Embryonic facial prominence (tissue), 1 donor: Measurements from ENCODE around the gene DPEP2.
"Not testable (repeated sequence)": the region's sequence is repeated elsewhere in the genome, so short reads cannot be mapped to it uniquely, and the experiment has no call there.

ENCODE experiments used
- DNase-seq: peaks from one replicate; pipeline ENCODE4 v3.0.0-alpha.2; 2016; ENCODE audit errors: extremely low spot score

The DPEP2 gene

GRCh38 chr16:67954421-67955196, 44.7 kb downstream of the DPEP2 start:
- DNase-seq: no peak

GRCh38 chr16:67953641-67954375, 45.5 kb downstream of the DPEP2 start:
- no peak for DNase-seq

- no peak for DNase-seq
Measured at GRCh38 chr16:67951485-67951884, 47.8 kb downstream of the DPEP2 start.

- no peak for DNase-seq
Measured at GRCh38 chr16:67950335-67950843, 48.9 kb downstream of the DPEP2 start.

- no peak for DNase-seq
Measured at GRCh38 chr16:67949645-67950044, 49.6 kb downstream of the DPEP2 start.

- DNase-seq: no peak
Measured at GRCh38 chr16:67948015-67948414, 51.3 kb downstream of the DPEP2 start.

GRCh38 chr16:67946966-67947558, 52.2 kb downstream of the DPEP2 start:
- DNase-seq: no peak

GRCh38 chr16:67946128-67946569, 53.1 kb downstream of the DPEP2 start:
- no peak for DNase-seq

- DNase-seq: no peak
Measured at GRCh38 chr16:67945392-67945933, 53.8 kb downstream of the DPEP2 start.

- no peak for DNase-seq
Measured at GRCh38 chr16:67944690-67945391, 54.4 kb downstream of the DPEP2 start.

- no peak for DNase-seq
Measured at GRCh38 chr16:67943619-67944504, 55.4 kb downstream of the DPEP2 start, which contains the start of gene LCAT. Gene LCAT (minus strand): TSS chr16:67944120. CDS start chr16:67944101, 19 bp downstream.

- DNase-seq: no peak
Measured at GRCh38 chr16:67943256-67943618, 56.0 kb downstream of the DPEP2 start.

- DNase-seq: no peak
Measured at GRCh38 chr16:67942510-67943255, 56.6 kb downstream of the DPEP2 start.

GRCh38 chr16:67942200-67942509, 57.1 kb downstream of the DPEP2 start:
- DNase-seq: no peak

GRCh38 chr16:67941469-67942199, 57.6 kb downstream of the DPEP2 start:
- DNase-seq: no peak

GRCh38 chr16:67940446-67941089, 58.7 kb downstream of the DPEP2 start:
- no peak for DNase-seq

GRCh38 chr16:67939507-67940445, 59.5 kb downstream of the DPEP2 start:
- no peak for DNase-seq

GRCh38 chr16:67937713-67938112, 61.6 kb downstream of the DPEP2 start:
- DNase-seq: not testable (repeated sequence)
